Activated CD4-positive, alpha-beta T cell treated with anti-CD3 and anti-CD28 coated beads, Interleukin-2, Interleukin-4, amounts not matched to agents 100 ng/mL and 50 ng/mL, durations not matched to agents 16 hours and 8 hours (primary cell): ENCODE measurements around the gene FILIP1L.

ENCODE experiments used
- DNase-seq: peaks from one replicate; pipeline ENCODE4 v3.0.0-alpha.2; 2020; ENCODE audit warnings: low spot score

FILIP1L gene

GRCh38 chr3:100042166-100042981, 71.9 kb downstream of the FILIP1L start:
- DNase-seq, result no peak

GRCh38 chr3:100041328-100041749, 73.0 kb downstream of the FILIP1L start:
- DNase-seq, result no peak

GRCh38 chr3:100040451-100041225, 73.7 kb downstream of the FILIP1L start:
- DNase-seq, result no peak

DNA sequence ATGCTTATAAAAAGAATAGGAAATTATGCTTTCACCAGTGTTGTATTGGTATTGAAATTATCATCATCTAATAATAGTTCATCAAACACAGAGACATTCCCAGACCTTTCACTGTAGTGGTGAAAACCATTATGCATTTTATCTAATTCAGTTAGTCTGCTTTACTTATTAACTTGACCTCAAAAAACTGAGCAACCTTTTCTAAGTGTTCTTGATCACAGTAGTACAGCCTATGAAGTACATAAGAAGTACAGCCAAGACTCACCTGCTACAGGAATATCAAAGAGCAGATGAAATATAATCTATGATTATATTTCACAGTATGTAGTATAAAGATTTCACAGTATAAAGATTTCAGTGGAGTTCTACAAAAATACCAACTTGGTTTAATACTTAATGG, 75.2 kb downstream of the FILIP1L start:
- DNase-seq, result no peak

DNA sequence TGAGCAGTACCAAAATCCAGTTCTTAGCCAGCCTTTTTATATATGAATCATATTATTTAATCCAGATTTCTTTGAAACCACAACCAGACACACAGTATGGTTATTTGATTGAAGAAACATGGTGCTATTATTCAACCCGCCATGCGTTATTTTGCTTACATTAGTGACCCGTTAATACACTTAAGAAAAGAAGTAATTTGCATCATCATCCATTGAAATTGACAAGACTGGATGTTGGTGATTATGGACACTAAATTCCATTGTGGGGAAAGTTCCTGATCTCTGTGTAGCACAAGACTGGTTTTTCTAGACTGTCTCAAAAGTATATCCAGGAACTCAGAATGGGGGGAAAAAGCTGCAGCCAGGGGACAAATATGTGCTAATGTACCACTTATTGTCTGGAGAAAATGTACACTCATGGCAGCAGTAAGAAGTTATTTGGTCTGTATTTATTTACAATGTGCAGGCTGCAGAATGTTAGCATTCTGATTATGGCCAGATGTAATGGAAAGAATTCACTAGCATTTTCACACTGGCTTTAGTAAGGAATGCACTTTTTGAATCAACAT, 80.3 kb downstream of the FILIP1L start:
- DNase-seq, result no peak

DNA sequence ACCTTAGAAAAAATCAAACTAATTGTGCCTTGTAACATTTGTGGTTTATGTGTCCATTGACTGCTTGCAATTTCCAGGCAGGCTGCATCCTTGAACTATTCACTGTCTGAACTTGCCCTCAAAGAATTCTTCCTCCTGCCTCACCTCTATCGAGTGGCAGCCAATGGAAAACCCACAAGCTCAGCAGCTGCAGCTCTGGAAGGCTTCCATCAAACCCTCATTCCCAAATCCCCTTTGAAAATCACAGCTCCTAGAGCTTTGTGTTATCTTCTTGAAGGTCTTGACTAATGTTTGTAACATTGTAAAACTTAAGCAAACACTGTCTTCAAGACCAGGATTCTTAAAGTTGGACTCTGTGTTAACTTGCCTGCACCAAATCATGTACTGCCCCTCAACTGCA, 81.1 kb downstream of the FILIP1L start:
- no peak for DNase-seq

DNA sequence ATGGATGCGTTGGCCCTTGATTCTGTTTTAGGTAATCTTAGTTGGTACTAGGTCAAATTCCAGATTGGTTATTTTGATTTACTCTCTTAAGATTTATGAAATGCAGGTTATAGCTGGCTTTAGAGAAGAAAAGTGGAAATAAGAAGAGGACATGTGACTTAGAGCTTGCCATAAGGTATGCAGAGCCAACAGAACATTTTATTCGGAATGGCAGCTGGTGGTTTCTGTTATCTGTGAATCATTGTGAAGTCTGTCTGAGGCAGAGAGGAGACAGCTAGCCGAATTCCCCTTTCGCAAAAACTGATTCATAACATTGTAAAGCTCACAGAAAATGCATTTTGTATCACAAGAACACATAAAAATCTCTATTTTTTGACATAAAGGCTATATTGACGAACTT, 82.1 kb downstream of the FILIP1L start:
- peak; percentile 24 for DNase-seq

DNA sequence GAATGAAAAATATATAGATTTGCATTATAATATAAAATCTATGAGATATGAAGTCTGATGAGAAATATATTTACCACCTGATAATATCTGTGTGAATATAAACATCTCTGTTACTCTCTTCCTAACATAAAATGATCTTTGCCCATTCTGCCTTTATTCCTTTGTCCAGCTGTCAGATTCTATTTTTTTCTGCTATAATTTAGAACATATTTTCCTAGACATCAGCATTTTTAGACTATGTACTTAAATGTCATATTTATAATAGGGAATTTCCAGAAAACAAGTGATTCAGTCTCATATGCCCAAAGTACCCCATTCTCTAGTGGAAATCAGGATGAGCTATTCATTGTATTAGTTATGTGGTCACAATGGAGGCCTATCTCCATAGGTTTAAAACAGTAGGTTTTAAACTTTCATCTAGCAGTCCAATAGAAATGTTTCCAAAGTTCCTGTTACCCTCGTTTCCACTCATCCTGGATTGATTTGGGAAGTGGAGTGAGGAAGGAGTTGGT, 83.3 kb downstream of the FILIP1L start:
- DNase-seq, result no peak

DNA sequence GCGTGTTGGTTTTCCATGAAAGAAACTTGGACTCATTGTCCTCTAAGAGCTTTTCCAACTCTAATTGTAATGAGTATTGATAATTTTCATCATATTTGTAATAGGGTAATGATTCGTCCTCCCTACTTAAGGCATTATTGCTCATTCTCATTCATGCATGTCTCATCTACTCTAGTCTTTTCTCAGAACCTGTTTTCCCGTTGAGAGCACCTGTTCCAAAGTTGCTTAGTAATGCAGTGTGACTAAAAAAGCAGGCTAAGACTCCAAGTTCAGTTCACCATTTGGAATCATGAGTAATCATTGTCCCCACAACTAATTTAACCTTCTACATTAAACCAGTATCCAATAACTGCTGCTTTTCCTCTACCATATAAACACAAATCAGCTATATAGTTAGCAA, 84.0 kb downstream of the FILIP1L start:
- peak; percentile 19 for DNase-seq

- DNase-seq, result peak; percentile 58
Measured at GRCh38 chr3:100029689-100030088, 84.6 kb downstream of the FILIP1L start.

DNA sequence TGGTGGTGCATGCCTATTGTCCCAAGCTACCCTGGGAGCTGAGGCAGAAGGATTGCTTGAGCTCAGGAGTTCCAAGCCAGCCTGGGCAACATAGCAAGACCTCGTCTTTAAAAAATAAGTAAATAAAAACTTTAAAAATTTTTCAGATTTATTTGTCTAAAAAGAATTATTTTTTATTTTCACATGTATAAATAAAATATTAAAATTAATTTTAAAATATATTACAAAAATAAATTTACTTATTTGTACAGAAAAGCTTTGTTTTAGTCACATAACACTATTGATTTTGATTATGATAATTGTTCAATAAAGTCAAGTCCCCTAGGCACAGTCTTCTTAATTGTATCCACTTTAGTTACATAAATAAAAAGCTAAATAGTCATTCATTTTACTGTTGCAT, 85.2 kb downstream of the FILIP1L start:
- no peak for DNase-seq

- DNase-seq, result no peak
Measured at GRCh38 chr3:100027321-100027720, 87.0 kb downstream of the FILIP1L start.

DNA sequence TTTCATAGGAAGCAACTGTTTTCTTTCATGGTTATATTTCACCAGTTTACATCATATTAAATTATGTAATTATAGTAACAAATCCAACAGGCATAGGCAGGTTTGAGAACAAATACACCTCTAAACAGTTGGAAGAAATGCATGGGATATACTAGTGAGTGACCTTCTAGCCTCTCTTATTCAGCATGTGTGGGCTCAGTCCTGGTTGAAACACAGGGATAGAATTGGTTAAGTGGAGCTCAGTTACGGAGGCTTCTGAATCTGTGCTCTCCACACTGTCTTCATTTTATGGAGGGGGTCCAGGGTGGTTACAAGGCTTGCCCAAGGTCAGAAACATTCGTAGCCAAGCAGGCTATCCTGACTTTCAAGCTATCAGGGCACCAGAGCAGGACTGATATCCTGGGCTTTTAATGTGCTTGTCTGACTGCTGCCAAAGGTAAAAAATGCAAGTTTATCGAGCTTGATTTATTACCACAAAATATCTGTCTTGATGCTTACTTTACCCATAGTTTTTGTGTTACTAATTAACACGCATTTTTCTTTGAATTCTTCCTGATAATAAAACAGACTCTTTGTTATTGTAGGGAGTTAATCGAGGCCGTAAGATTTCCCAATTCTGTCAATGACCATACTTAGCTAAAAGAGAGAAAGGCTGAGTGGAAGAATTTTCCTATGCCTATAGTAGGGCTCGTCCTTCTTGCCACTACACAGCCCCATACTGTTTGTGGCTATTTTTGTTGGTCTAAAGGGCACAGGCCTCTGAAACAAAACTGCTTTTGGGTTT, 89.6 kb downstream of the FILIP1L start:
- DNase-seq, result no peak

- DNase-seq, result no peak
Measured at GRCh38 chr3:100023595-100023994, 90.7 kb downstream of the FILIP1L start.

DNA sequence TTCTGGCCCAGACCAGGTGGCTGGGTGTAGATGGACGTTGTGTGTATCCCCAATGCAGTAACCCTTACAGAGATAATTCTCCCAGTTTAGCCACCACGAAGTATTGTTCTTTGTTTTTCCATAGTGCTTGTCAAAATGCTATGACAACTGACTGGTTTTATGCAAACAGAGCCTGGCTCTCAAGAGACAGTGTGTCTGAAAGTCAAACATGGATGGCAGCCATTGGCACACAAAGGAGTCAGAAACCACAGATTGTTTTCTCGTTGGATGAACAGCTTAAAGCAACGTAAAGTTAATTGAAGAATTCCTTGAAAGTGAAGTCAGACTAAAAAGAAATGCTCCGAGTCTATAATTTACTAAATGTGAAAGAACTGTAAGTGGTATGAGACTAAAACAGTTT, 91.2 kb downstream of the FILIP1L start:
- no peak for DNase-seq

DNA sequence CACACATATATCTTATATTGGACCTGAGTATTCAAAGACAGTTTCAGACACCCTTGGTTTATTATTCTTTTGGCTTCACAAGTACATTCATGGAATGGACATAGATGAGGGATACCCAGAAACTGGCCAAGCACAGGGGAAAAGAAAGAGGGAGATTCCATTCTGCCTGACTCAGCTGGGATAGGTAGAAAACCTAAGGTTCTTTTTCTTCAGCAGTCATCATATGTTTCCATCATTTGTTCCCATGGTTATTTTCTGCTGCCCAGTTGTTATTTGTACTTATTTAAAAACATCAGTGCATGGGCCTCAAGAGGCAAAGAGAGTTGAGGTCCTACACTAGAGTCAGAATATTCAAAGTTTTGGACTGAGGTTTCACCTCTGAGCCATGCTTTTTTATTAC, 91.8 kb downstream of the FILIP1L start:
- no peak for DNase-seq

DNA sequence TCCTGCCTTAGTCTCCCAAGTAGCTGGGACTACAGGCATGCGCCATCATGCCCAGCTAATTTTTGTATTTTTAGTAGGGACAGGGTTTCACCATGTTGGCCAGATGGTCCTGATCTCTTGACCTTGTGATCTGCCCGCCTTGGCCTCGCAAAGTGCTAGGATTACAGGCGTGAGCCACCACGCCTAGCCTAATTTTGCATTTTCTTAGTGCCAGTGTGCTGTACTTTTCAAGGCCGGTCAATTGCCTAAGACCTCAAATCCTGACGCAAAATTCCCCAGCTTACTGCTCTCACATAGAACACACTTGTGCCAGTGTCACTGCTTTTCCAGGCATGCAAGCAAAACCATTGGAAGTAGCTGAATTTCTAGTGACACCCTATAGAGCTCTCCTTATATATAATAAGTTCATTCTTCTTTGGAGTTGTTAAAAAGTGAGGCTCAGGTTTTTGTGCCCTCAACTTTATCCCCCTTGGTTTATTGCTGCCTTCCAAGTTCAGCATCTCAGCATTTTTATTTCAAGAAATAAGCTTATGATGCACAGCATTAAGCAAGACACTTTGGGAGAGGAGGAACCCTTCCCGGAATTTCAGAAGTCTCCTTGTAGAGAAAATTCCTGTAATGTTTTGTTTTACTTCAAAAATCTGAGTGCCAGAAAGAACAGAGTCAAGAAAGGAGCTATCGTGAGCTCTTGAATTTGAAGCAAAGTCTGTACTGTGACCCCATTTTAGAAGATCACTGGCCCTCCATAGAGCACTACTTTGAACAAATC, 93.2 kb downstream of the FILIP1L start:
- no peak for DNase-seq

GRCh38 chr3:100019719-100020118, 94.6 kb downstream of the FILIP1L start:
- no peak for DNase-seq

GRCh38 chr3:100018806-100019205, 95.5 kb downstream of the FILIP1L start:
- DNase-seq, result no peak

DNA sequence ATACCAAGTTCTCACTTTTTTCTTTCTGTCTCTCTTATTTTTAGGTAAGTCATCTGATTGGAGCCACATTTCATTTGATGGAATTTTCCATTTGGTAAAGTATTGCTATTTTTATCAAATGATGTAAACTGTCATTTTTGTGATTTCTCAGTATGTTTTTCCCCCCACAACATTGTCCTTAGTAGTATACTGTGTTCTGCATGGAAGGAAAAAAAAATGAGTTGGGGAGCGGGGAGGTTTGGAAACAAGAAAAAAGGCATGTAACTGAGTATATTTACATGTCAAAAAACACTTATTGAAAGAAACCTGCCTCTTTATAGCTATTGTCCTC, 104.2 kb downstream of the FILIP1L start:
- no peak for DNase-seq

DNA sequence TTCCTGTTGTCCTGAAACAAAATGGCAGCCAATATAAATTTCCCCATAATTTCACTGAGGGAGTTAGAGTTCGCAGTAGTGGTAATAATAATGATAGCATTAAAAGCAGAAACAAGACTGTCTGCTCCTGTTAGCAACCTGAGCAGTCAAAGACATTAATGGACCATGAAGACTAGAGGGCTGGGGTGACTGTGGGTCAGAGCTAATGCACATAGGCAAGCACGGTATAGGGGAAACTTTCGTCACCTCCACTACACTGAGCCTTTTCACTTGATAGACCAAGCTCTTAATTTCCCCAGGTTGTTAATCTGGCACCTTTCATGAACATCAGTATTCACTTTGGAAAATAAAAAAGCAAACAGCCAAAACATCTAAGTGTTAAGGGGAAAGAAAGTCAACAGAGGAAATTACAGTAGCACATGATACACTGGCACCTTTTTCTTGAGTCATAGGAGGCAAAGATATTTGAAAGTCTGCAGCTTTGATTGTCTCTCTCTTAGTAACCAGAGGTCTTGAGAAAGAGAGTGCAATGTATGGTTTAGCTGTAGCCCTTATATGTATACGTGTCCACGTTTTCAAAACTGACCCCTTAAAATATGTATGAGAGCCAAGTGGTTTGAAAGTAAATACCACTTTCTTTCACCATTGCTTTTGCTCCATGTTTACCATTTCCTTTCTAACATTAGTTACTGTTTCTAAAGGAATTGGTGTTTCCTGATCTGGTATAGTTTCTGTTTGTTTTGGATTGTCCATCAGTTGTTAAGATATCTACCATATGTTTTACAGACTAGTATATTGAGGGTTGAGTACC, 104.8 kb downstream of the FILIP1L start:
- DNase-seq, result no peak
